KOPT-K1 (cell line): ENCODE results near the gene NCKAP5.

Source experiments
- H3K27ac ChIP-seq: fragments of 200-600 bp; sonication (generic); 2 replicates; pipeline ENCODE4 v1.5.1; 2016; ENCODE audit warnings: antibody characterized with exemption, mild to moderate bottlenecking, low read depth, low read length; ENCODE audit not compliant: poor library complexity, severe bottlenecking
- H3K36me3 ChIP-seq: fragments of 200-600 bp; sonication (generic); 2 replicates; pipeline ENCODE4 v1.5.1; 2017; ENCODE audit warnings: antibody characterized with exemption, mild to moderate bottlenecking, low read length, moderate library complexity; ENCODE audit not compliant: insufficient read depth
- H3K9me3 ChIP-seq: fragments of 200-600 bp; sonication (generic); 2 replicates; pipeline ENCODE4 v1.5.1; 2017; ENCODE audit warnings: antibody characterized with exemption, low read length, mild to moderate bottlenecking; ENCODE audit not compliant: insufficient read depth, poor library complexity, severe bottlenecking

Gene NCKAP5

DNA sequence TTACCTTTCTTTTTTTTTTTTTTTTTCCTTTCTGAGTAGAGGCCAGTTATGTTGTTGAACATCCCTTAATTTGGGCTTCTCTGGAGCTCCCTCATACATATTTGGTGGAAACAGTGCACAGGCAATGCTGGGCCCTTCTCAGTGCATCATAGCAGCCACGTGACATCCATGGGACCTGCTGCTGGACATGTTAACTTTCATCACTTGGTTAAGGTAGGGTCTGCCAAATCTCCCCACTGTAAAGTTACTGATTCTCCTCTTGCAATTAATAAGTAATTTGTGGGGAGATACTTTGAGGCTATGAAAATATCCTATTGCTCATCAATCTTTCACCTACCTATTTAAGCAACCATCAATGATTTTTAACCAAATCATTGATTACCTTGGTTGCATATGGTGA, 686.7 kb downstream of the NCKAP5 start:
- Histone ChIP-seq H3K27ac (no peak overlapping the region), H3K36me3 (no peaks in the 10 kb centered on the region), H3K9me3 (no peaks in the 10 kb centered on the region)

- H3K36me3 ChIP-seq, result no peaks in the 10 kb centered on the region
- no peaks in the 10 kb centered on the region for H3K9me3 ChIP-seq
- H3K27ac ChIP-seq, result no peak overlapping the region
These were observed 690.3 kb downstream of the NCKAP5 start for GRCh38 chr2:132877923-132878322.

DNA sequence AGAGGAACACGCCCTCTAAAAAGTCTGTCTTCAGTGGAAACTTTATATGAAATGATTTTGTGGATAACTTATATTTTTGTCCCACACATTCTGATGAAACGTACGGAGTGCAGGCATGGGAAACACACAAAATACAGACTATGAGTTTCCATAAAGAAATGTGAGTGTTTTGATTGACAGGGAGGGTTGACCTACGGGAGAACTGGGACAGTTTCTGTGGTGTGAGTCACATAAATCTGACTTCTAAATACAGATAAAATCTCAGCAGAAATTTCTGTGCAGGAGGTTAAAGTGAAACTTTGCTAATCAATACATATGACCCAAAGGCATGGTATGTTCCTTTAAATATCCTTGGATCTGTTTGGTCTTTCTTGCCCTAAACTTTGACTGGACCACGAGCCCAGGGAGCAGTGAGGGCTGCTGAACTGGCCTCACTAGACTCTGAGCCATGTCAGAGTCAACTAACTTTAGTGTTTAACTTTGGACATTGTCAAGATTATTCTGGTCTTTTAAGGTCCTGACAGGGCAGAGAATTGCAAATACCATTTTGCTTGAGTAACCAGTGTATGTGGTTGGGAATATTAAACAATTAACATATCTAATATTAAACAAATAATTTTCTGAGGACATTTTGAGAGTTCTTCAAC, 691.4 kb downstream of the NCKAP5 start:
- H3K27ac ChIP-seq, result no peak overlapping the region
- no peaks in the 10 kb centered on the region for H3K9me3 ChIP-seq
- no peaks in the 10 kb centered on the region for H3K36me3 ChIP-seq

- no peaks in the 10 kb centered on the region for H3K36me3 ChIP-seq
- no peak overlapping the region for H3K27ac ChIP-seq
- no peaks in the 10 kb centered on the region for H3K9me3 ChIP-seq
These were observed 693.1 kb downstream of the NCKAP5 start for GRCh38 chr2:132875193-132875592.

- Histone ChIP-seq H3K9me3 (no peaks in the 10 kb centered on the region), H3K36me3 (no peaks in the 10 kb centered on the region), H3K27ac (no peak overlapping the region)
These were observed 694.5 kb downstream of the NCKAP5 start for GRCh38 chr2:132873738-132874137.

GRCh38 chr2:132871831-132872230, 696.4 kb downstream of the NCKAP5 start:
- no peaks in the 10 kb centered on the region for H3K36me3 ChIP-seq
- H3K9me3 ChIP-seq, result no peaks in the 10 kb centered on the region
- no peak overlapping the region for H3K27ac ChIP-seq

- H3K36me3 ChIP-seq, result no peaks in the 10 kb centered on the region
- H3K27ac ChIP-seq, result no peak overlapping the region
- H3K9me3 ChIP-seq, result no peaks in the 10 kb centered on the region
These were observed 704.3 kb downstream of the NCKAP5 start for GRCh38 chr2:132863961-132864360.

GRCh38 chr2:132860220-132860619, 708.0 kb downstream of the NCKAP5 start:
- Histone ChIP-seq H3K27ac (no peak overlapping the region), H3K9me3 (no peaks in the 10 kb centered on the region), H3K36me3 (no peaks in the 10 kb centered on the region)

DNA sequence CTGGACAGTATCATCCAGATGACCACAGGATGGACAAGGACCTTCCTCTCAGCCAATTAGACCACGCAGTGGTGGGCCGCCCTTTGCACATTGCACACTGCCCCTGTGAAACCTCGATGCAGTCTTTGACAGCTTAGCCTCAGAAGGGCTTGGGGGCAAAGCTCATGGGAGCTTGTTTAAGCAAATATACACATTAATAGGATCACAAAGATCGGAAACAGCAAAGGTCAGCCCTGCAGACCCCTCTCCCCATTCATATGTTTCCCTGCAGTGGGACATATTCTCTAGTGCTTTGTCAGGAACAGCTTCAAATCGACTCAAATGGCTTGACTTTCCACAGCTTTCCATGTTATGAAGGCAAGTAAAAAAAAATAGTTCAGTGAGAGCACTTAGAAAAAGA, 708.7 kb downstream of the NCKAP5 start:
- no peaks in the 10 kb centered on the region for H3K36me3 ChIP-seq
- H3K9me3 ChIP-seq, result no peaks in the 10 kb centered on the region

GRCh38 chr2:132857319-132857718, 710.9 kb downstream of the NCKAP5 start:
- Histone ChIP-seq H3K27ac (no peak overlapping the region), H3K9me3 (no peaks in the 10 kb centered on the region), H3K36me3 (no peaks in the 10 kb centered on the region)

More for the DNA sequence above, 708.7 kb downstream of the NCKAP5 start:
- no peak overlapping the region for H3K27ac ChIP-seq

DNA sequence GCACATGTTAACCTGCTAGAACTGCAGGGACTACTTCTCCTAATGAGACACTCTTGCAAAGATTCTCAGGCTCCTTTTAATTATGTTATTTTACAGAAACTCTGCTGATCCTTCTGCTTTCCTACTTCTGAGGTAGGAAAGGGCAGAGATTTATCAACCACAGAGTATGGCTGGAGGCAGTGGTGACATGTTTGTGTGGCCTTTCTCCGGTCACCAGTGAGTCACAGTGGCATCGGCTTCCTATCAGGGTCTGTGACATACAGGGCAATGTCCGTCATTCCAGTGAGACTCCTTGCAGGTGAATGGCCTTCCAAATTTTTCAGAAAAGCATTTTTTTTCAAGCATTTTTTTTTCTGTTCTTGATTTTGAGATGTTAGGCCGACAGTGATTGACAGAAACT, 717.6 kb downstream of the NCKAP5 start:
- no peak overlapping the region for H3K27ac ChIP-seq
- no peaks in the 10 kb centered on the region for H3K36me3 ChIP-seq
- H3K9me3 ChIP-seq, result no peaks in the 10 kb centered on the region

DNA sequence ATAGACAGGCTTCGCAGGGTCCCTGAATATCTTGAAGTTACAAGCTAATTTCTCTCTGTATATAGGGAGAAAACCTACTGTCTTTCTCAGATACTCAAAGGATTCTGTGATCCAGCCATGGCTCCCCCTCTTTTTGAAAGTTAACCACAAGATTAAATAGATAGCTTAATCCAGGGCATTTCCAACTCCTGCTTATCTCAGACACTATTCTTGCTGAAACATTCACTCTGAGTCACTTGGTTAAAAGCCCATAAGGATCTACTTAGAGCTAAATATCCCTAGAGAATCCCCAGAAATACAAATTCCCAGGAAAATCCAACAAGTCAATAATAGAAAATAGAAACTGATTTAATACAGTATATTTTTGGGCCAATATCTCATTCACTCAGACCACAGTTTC, 719.1 kb downstream of the NCKAP5 start:
- H3K27ac ChIP-seq, result no peak overlapping the region
- H3K9me3 ChIP-seq, result no peaks in the 10 kb centered on the region
- no peaks in the 10 kb centered on the region for H3K36me3 ChIP-seq

- Histone ChIP-seq H3K36me3 (no peaks in the 10 kb centered on the region), H3K9me3 (no peaks in the 10 kb centered on the region), H3K27ac (no peak overlapping the region)
These were observed 722.9 kb downstream of the NCKAP5 start for GRCh38 chr2:132845339-132845738.

DNA sequence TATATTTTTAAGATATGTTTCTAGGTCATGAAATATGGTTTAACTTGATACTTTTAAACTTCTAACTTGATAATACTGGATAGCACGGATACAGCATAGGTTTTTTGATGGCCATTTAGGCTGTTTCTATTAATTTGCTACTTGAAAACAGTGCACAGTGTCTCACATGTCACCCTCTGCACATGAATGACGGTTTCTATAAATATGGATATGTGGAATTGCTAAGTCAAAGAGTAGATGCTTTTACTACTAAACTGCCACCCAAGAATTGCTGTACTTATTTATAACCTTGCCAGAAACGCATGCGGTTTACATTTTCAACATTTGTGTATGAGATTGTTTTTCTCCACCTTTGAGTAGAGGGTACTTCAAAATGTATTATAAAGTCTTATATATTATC, 723.7 kb downstream of the NCKAP5 start:
- no peaks in the 10 kb centered on the region for H3K36me3 ChIP-seq
- H3K27ac ChIP-seq, result no peak overlapping the region
- H3K9me3 ChIP-seq, result no peaks in the 10 kb centered on the region

GRCh38 chr2:132837769-132838168, 730.5 kb downstream of the NCKAP5 start:
- H3K27ac ChIP-seq, result no peak overlapping the region
- no peaks in the 10 kb centered on the region for H3K9me3 ChIP-seq
- H3K36me3 ChIP-seq, result no peaks in the 10 kb centered on the region

- H3K27ac ChIP-seq, result no peak overlapping the region
- no peaks in the 10 kb centered on the region for H3K36me3 ChIP-seq
- H3K9me3 ChIP-seq, result no peaks in the 10 kb centered on the region
These were observed 737.9 kb downstream of the NCKAP5 start for GRCh38 chr2:132830321-132830827.
